Stimulated activated CD8-positive, alpha-beta memory T cell treated with anti-CD3 and anti-CD28 coated beads, Interleukin-7, amount 100 ng/mL, for 24 hours (primary cell): ENCODE results near the gene GPR156.

Source experiments
- DNase-seq: peaks from one replicate; pipeline ENCODE4 v3.0.0-alpha.2; 2020; ENCODE audit warnings: low read depth

GPR156 gene

DNA sequence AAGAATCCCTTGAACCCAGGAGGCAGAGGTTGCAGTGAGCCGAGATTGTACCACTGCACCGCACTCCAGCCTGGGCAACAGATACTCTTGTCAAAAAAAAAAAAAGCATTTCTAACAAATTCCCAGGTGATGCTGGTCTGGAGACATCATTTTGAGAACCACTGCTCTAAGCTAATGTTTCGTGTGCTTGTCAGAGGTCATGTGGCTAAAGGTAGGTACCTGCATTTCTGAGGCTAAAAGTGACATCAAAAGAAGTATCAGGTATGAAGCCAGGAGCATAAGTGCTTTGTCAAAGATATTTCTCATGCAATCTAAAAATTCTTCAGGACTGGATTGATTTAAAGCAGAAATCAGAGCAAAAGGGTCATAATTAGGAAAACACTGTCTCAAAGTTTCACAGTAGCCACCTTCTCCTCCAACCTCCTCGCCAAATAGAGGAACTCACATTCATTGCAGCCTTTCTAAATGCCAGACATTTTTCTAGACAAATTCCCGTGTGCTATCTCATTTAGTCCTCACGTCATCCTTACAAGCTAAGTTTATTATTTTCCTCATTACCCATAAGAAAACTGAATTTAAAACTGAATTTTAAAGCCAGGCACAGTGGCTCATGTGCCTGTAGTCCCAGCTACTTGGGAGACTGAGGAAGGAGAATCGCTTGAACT is 165.0 kb downstream of the GPR156 start:
- no peak for DNase-seq
